SJSA1 (cell line): ENCODE results near the gene NFYA. TPM values are rescaled to one million over a fixed set of nuclear protein-coding genes. Genes with fewer than 3 reads are reported as not detected.

ENCODE experiments used
- DNase-seq, 2 experiments: peaks; one replicate each; pipeline ENCODE4 v3.0.0-alpha.2; 2015 to 2020; ENCODE audit warnings: low spot score in 2 of 2, low read depth in 1 of 2
- H3K27ac ChIP-seq: fragments of 250-450 bp; sonication (Bioruptor Pico); 2 replicates; pipeline ENCODE4 v1.5.1; 2020; ENCODE audit warnings: mild to moderate bottlenecking, moderate library complexity
- H3K27me3 ChIP-seq: fragments of 250-450 bp; sonication (Bioruptor Pico); replicated peaks from 2 replicates; pipeline ENCODE4 v1.5.1; 2020; ENCODE audit warnings: mild to moderate bottlenecking, moderate library complexity
- H3K36me3 ChIP-seq: fragments of 250-450 bp; sonication (Bioruptor Pico); 2 replicates; pipeline ENCODE4 v1.5.1; 2020; ENCODE audit warnings: mild to moderate bottlenecking
- H3K4me1 ChIP-seq: fragments of 250-450 bp; sonication (Bioruptor Pico); replicated peaks from 2 replicates; pipeline ENCODE4 v1.6.1; 2021; ENCODE audit warnings: mild to moderate bottlenecking
- H3K4me3 ChIP-seq: fragments of 250-450 bp; sonication (Bioruptor Pico); 2 replicates; pipeline ENCODE4 v1.5.1; 2020; ENCODE audit warnings: mild to moderate bottlenecking
- H3K9me3 ChIP-seq: fragments of 250-450 bp; sonication (Bioruptor Pico); replicated peaks from 2 replicates; pipeline ENCODE4 v1.5.1; 2020; ENCODE audit warnings: mild to moderate bottlenecking
- total RNA-seq: library from RNA; depleted of rRNA; stranded (reverse); fragments of >200 nt; shearing (Covaris generic); gene quantifications from 2 replicates; pipeline ENCODE4 v1.2.3, GENCODE V29; 2014

Gene NFYA
- total RNA-seq, 1 experiment from 2014 or later: 14.9 TPM

DNA sequence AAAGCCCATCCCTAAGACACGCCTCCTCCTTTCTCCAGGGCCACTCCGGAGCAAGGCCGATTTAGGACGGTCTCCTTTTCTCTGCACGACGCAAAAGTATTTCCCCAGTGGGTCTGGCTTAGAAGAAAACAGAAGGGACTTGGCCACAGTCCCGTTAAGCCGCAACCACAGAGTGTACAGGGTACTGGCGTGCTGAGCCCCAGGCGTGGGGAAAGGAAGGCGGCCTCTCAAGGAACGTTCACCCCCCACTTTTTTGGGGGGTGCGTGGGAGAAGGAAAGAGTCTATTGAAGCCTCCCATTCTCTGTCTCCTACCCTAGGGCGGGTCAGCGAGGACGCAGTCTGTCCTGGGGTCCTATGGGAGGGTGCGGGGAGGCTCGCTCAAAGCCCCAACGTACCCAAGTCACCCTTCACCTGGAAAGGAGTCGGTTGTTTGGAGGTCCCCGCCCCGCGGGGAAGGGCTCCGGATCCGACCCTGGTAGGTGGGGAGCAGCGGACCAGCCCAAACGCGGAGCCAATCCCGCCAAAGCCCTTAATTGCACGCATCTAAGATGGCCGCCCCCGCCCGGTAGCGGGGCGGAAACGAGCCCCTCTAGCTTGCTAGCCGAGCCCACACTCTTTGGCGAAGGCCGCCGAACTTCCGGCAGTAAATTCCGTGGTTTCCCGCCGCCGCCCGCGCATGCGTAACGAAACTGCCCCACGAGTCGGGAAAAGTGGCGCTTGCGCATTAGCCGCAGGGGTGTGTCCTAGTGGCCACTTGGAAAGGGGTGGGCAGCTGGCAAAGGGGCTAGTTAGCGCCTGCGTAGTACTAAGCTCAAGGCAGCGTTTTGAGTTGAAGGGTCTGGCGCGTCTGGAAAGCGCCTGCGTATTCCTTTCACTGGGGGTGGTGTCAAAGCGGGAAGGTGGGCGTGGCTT lies 595 bp upstream of the NFYA start, which contains the start of gene OARD1:
Gene OARD1, minus strand, starts transcription at position 434 of the 913 bp plus-strand sequence. CDS start 722 bp downstream, outside the sequence.
- Histone ChIP-seq H3K4me1 (peaks cover 6% of the 10 kb centered on the region), H3K27ac (peak within 1 kb of the TSS; percentile 80), H3K4me3 (peak within 1 kb of the TSS; percentile 76), H3K36me3 (peaks cover 9% of the 10 kb centered on the region), H3K9me3 (no peaks in the 10 kb centered on the region), H3K27me3 (no peaks in the 10 kb centered on the region)
- DNase-seq: peak; percentile 85 to 100

DNA sequence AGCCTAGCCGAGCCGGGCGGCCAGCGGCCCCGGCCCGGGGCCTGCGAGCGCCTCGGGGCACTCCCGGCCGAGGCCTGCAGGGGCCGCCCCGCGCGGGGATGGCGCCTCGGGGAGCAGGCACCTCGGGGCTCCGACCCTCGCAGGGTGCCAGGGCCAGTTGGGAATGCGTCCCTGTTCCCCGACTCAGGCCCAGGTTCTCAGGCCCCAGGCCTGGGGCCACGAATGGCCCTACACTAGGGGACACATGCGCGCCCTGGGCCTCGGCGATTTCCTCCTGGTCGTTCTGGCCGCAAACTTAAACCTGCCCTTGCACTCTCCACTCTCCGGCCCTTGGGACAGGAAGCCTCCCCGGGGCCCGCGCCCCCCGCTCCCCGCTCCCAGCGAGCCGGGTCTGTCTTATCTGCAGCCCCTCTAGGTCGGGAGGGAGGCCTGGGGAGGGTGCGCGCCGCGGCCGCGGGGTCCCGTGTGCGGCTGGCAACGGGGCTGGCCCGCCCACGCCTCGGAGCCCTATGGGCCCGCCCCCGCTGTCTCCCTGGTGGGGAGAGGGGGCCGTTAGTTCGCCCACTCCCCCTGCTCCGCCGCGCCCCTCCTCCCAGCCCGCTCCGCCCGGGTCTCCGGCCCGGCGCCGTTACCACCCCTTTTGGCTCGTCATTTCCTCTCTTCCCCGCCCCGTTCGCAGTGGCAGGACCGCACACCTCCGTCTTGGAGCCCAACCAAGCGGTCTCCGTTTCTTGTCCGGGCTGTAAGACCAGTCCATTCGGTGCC lies 611 bp downstream of the NFYA start:
- H3K36me3 ChIP-seq: peaks cover 6% of the 10 kb centered on the region
- peak overlapping the region; percentile 79 for H3K27ac ChIP-seq
- H3K9me3 ChIP-seq: no peaks in the 10 kb centered on the region
- peaks cover 6% of the 10 kb centered on the region for H3K4me1 ChIP-seq
- peak; percentile 79 to 88 for DNase-seq
- no peaks in the 10 kb centered on the region for H3K27me3 ChIP-seq
- H3K4me3 ChIP-seq: peak overlapping the region; percentile 76

DNA sequence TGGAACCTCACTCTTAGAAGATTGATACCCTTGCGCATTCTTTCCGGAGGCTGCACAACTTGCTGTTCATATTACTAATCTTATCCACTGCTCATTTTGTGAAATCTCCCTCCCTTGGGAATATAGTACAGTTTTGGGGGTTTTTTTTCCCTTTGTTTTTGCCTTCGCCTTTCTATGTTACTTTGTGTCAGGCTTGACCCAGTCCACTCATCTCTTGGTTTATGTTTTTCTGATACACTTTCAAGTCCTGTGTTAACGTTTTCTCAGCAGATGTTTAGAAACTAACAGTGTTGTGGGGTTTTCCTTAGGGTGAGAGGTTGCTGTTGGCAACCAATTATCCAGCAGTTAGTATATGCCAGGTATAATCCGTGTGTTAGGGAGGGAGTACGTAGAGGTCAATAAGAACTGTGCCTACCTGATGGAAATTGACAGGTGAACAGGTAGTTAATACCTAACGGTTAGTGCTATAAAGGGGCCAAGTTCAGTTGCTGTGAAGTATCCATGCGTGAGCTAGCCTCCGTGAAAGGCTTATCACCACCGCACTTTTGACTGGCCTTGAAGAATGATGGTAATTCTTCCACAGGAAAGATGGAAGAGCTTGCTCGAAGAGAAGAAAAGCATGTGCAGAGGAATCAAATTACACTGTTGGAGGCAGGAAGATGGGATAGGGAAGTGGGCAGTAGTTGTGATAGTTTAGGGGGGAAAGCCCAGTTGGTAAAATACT lies 1.4 kb downstream of the NFYA start:
- H3K4me3 ChIP-seq: peak overlapping the region; percentile 76
- H3K36me3 ChIP-seq: peaks cover 12% of the 10 kb centered on the region
- H3K27me3 ChIP-seq: no peaks in the 10 kb centered on the region
- peaks cover 6% of the 10 kb centered on the region for H3K4me1 ChIP-seq
- H3K27ac ChIP-seq: peak overlapping the region; percentile 79
- H3K9me3 ChIP-seq: no peaks in the 10 kb centered on the region
- DNase-seq: peak in 1 of 2 experiments; percentile 7

DNA sequence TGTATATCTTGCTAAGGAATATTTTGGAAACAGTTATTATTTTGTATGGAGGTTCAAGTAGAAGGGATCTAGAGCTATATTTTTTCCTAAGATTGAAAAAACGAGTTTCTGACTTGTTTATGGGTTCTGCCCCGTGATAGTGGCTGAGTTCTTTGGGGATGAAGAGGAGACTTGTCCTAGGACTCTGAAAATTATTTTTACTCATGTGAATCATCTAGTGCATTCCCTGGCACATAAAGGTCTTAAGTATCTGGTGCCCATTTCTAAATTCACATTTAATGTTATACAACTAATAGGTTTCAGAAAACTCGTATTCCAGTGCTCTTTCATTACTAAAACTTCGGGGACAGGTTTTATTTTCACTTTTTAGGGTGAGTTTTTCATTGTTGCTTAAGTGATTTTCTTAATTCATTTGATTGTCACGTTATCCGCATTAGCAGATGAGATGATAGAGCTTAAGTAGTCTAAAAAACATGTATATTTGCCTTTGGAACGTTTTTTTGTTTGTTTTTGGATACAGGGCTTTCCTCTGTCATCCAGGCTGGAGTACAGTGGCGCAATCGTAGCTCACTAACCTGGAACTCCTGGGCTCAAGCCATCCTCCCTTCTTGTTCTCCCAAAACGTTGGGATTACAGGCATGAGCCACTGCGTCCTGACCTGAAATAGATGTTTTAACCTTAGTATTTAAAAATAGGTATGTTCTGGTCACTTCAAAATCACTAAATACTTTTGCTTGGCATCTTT lies 2.1 kb downstream of the NFYA start:
- DNase-seq: no peak
- H3K27ac ChIP-seq: no peak overlapping the region
- H3K4me1 ChIP-seq: peaks cover 6% of the 10 kb centered on the region
- H3K4me3 ChIP-seq: peak overlapping the region; percentile 76
- H3K36me3 ChIP-seq: peaks cover 17% of the 10 kb centered on the region
- no peaks in the 10 kb centered on the region for H3K9me3 ChIP-seq
- no peaks in the 10 kb centered on the region for H3K27me3 ChIP-seq

DNA sequence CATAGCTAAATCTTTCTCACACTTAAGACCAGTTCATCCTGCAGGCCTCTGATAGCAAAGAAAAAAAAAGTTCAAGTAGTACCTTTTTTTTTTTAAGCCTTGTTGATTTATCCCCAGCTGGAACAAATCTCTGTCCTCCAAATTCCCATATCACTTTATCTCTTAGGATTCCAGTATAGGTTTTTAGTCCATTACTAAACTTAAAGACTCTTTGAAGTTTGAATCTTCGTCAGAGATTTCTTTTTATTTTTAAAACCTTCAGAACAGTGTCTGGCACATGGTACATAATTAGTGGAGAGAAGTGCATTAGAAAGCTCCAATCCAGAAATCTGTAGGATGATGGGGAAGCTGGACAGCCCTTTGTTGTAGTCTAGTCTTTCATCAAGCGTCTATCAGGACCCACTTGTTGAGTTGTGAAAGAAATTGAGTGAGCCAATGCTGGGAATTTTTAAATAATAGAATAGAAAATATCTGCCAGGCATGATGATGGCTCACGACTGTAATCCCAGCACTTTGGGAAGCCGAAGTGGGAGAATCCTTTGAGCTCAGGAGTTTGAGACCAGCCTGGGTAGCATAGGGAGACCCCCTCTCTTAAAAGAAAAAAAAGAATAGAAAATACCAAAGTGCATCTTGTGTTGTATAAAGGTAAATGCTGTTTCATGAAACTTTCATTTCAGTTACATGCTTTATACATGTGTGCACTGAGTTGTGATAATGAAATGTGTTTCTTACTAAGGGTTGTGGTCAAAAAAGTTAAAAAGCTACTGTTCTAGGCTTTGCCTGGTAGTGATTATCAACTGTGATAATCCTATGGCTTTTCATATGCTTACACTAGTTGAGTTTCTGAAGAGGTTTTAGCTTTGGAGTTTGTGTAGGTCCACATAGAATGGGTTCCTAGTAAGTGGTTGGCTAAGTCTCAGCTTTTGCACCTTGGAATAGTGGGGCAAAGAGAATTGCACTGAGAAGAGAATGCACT lies 3.2 kb downstream of the NFYA start:
- no peak for DNase-seq
- H3K27me3 ChIP-seq: no peaks in the 10 kb centered on the region
- H3K27ac ChIP-seq: no peak overlapping the region
- H3K4me3 ChIP-seq: no peak overlapping the region
- peaks cover 6% of the 10 kb centered on the region for H3K4me1 ChIP-seq
- H3K36me3 ChIP-seq: peaks cover 27% of the 10 kb centered on the region
- no peaks in the 10 kb centered on the region for H3K9me3 ChIP-seq

DNA sequence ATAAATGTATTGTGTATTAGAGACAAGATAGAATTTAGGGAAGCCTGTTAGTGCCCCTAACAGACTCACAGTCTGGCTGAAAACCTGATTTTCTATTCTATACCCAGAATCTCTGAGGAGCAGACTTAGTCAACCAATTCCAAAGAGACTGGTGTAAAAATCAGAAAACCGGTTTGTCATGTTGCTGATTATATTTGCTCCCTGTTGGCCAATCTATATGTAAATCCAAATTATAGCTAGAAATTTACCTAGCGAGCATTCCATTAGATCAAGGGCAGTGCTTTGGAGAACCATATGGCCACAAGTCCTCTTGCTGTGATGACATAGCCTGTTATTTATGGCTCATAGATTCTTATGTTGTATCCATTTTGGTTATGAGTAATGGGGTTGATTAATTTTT lies 4.8 kb downstream of the NFYA start:
- Histone ChIP-seq H3K9me3 (no peaks in the 10 kb centered on the region), H3K4me1 (peaks cover 6% of the 10 kb centered on the region), H3K27ac (no peak overlapping the region), H3K27me3 (no peaks in the 10 kb centered on the region), H3K36me3 (peaks cover 38% of the 10 kb centered on the region), H3K4me3 (no peak overlapping the region)
- DNase-seq: no peak

DNA sequence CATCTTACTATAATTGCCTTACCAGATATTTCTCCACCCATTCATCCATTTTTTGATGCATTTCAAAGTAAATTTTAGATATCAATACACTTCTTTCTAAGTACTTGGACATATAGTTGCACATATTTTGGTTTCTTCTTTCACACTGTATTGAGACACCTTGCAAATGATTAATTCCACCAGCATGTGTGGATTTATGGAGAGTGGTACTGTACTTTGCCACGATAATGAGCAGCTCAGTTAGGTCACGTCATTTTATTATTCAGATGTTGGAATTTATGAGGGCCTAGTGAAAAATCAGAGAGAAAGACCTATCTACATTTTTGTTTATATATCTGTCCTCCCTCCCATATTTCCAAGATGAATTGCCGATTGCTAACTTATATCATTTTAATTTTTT lies 5.3 kb downstream of the NFYA start:
- Histone ChIP-seq H3K36me3 (peaks cover 42% of the 10 kb centered on the region), H3K9me3 (no peaks in the 10 kb centered on the region), H3K27me3 (no peaks in the 10 kb centered on the region), H3K4me3 (no peak overlapping the region), H3K27ac (no peak overlapping the region), H3K4me1 (peaks cover 6% of the 10 kb centered on the region)
- DNase-seq: no peak

DNA sequence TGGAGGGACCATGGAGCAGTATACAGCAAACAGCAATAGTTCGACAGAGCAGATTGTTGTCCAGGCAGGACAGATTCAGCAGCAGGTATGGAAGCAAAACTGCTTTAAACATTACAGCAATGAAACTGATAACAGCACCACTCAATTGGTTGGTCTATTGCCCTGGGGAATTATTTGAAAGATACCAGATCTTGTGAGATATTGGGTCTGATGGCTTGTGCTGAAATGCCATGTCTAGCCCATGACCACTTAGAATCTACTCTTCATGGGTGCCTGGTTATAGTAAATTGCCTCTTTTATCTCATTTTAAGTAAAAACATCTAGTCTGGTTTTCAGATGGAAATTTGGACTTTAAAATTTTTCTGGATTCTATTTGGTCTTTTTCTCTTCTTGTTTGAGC lies 6.3 kb downstream of the NFYA start:
- DNase-seq: no peak
- Histone ChIP-seq H3K4me3 (no peak overlapping the region), H3K27me3 (no peaks in the 10 kb centered on the region), H3K9me3 (no peaks in the 10 kb centered on the region), H3K36me3 (peaks cover 48% of the 10 kb centered on the region), H3K27ac (no peak overlapping the region), H3K4me1 (peaks cover 5% of the 10 kb centered on the region)

DNA sequence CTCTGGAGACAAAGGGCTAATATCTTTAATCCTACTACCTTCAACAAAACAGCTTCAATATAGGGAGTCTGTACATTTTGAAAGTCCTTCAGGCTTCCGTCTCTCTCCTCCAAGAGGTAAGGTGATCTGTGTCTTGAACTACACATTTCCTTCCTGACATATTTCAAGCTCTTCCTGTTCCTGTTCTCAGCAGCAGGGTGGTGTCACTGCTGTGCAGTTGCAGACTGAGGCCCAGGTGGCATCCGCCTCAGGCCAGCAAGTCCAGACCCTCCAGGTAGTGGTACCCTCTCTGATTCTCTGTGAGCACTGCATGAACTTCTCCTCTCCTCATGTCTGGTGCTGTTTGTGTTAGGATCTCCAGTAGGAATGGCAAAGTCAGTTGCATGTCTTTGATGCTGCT lies 7.8 kb downstream of the NFYA start:
- Histone ChIP-seq H3K4me3 (no peak overlapping the region), H3K36me3 (peaks cover 63% of the 10 kb centered on the region), H3K4me1 (no peaks in the 10 kb centered on the region), H3K27ac (no peak overlapping the region), H3K27me3 (no peaks in the 10 kb centered on the region), H3K9me3 (no peaks in the 10 kb centered on the region)
- no peak for DNase-seq

DNA sequence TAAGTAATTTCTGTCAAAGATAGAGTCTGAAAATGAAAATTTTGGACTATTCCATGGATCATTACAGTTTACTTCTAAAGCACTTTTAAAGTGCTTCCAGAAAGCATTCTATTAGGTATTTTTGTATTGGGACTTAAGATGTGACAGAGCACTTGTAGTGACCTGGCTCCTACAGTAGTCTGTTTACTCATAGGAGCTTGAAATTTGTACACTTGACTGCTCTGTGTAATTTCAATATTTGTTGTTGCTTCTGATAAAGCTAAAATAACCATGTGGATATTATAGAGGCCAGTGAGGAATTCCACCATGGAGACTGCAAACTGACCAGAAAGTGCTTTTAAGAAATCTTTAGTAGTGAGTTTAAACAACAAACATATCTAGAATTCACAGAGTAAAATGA lies 10.3 kb downstream of the NFYA start:
- DNase-seq: no peak
- Histone ChIP-seq H3K27ac (no peak overlapping the region), H3K9me3 (no peaks in the 10 kb centered on the region), H3K4me3 (no peak overlapping the region), H3K4me1 (no peaks in the 10 kb centered on the region), H3K27me3 (no peaks in the 10 kb centered on the region), H3K36me3 (peaks cover 82% of the 10 kb centered on the region)

DNA sequence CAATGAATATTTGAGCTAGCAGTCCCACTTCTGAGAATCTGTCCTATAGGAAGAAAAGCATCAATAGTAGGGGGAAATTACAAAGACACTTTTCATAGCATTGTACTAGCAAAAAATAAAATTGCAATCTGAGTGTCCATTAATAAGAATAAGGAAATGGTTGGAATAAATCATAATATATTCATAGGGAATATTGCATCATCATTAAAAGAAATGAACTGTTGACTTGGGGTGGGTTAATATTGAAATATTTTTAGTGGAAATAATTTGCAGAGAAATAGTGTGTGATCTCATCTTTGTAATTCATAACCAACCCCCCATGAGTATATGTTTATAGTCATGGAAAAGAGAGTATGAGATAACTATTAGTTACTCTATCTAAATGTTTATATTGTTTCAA lies 12.4 kb downstream of the NFYA start:
- no peaks in the 10 kb centered on the region for H3K9me3 ChIP-seq
- no peaks in the 10 kb centered on the region for H3K4me1 ChIP-seq
- H3K36me3 ChIP-seq: peaks cover 84% of the 10 kb centered on the region
- no peak overlapping the region for H3K27ac ChIP-seq
- H3K27me3 ChIP-seq: no peaks in the 10 kb centered on the region
- no peak for DNase-seq
- H3K4me3 ChIP-seq: no peak overlapping the region

DNA sequence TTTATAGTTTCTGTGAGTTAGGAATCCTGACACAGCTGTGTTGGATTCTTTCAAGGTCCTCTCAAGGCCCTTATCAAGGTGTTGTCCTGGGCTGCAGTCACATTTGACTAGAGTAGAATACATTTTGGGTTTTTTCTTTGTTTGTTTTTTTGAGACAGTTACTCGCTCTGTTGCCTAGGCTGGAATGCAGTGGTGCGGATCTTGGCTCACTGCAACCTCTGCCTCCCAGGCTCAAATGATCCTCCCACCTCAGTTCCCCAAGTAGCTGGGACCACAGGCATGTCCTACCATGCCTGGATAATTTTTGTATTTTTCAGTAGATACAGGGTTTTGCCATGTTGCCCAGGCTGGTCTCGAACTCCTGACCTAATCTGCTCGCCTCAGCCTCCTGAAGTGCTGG lies 15.7 kb downstream of the NFYA start:
- DNase-seq: no peak
- H3K36me3 ChIP-seq: peaks cover 90% of the 10 kb centered on the region

More for the DNA sequence above, 15.7 kb downstream of the NFYA start:
- Histone ChIP-seq H3K4me3 (no peak overlapping the region), H3K27me3 (no peaks in the 10 kb centered on the region), H3K27ac (no peak overlapping the region), H3K9me3 (no peaks in the 10 kb centered on the region), H3K4me1 (no peaks in the 10 kb centered on the region)
